AG04449 (cell line): ENCODE measurements around the gene EMD.

Source experiments
- CTCF ChIA-PET: fragments of 350-600 bp; formaldehyde crosslinking; extraction: SDS; loops from one replicate; lab custom pipeline; 2021; ENCODE audit warnings: antibody characterized with exemption; lab: Yijun Ruan, JAX
- POLR2A ChIA-PET: fragments of 400-600, 350-600 bp; formaldehyde crosslinking; extraction: SDS; loops from one replicate; lab custom pipeline; 2020; ENCODE audit warnings: antibody characterized with exemption, inconsistent platforms; lab: Yijun Ruan, JAX
- DNase-seq: peaks from one replicate; pipeline ENCODE4 v3.0.0-alpha.2; 2010; ENCODE audit warnings: low read depth, low spot score
- H3K4me3 ChIP-seq: 2 replicates; pipeline ENCODE4 v1.5.1; 2011; ENCODE audit warnings: low read depth, mild to moderate bottlenecking, control low read depth, low read length
- CTCF ChIP-seq: IDR thresholded peaks from one replicate; pipeline ENCODE4 v1.5.1; 2011; ENCODE audit warnings: mild to moderate bottlenecking, moderate library complexity, low read length, control low read depth, inconsistent platforms; ENCODE audit not compliant: insufficient read depth; ENCODE audit errors: missing control alignments

EMD gene

GRCh38 chrX:154355094-154355775 is 23.9 kb upstream of the EMD start:
- no peak for DNase-seq
- POLR2A ChIA-PET = interaction anchor here (1.1 to 3.4 kb wide), 2 partner anchors 11 to 13 kb away, joined by 3 to 16 read pairs; no protein-coding TSS in a partner anchor
- TF ChIP-seq CTCF = no peak
- H3K4me3 ChIP-seq = no peak overlapping the region
- CTCF ChIA-PET = no interaction called here

- no peak overlapping the region for H3K4me3 ChIP-seq
- TF ChIP-seq CTCF = no peak
- ChIA-PET POLR2A (interaction anchor here (1.1 to 3.4 kb wide), 2 partner anchors 10 to 13 kb away, joined by 3 to 16 read pairs; no protein-coding TSS in a partner anchor), CTCF (no interaction called here)
- no peak for DNase-seq
These were observed 23.3 kb upstream of the EMD start for GRCh38 chrX:154355776-154356140.

GRCh38 chrX:154356596-154356995 is 22.5 kb upstream of the EMD start:
- no peak for TF ChIP-seq CTCF
- CTCF ChIA-PET = interaction anchor here (1.2 kb wide), 1 partner anchor 17 kb away, joined by 3 read pairs; no protein-coding TSS in a partner anchor
- H3K4me3 ChIP-seq = no peak overlapping the region
- DNase-seq = no peak
- POLR2A ChIA-PET = interaction anchor here (0.7 to 3.4 kb wide), 2 partner anchors 9 to 186 kb away, joined by 3 to 16 read pairs; no protein-coding TSS in a partner anchor

- no peak overlapping the region for H3K4me3 ChIP-seq
- TF ChIP-seq CTCF = no peak
- DNase-seq = no peak
- ChIA-PET CTCF (interaction anchor here (1.2 kb wide), 1 partner anchor 16 kb away, joined by 3 read pairs; no protein-coding TSS in a partner anchor), POLR2A (interaction anchor here (0.7 to 3.4 kb wide), 2 partner anchors 9 to 185 kb away, joined by 3 to 16 read pairs; no protein-coding TSS in a partner anchor)
These were observed 21.9 kb upstream of the EMD start for GRCh38 chrX:154357205-154357604.

GRCh38 chrX:154358011-154358410 is 21.1 kb upstream of the EMD start:
- POLR2A ChIA-PET = interaction anchor here (3.4 kb wide), 1 partner anchor 8 kb away, joined by 16 read pairs; no protein-coding TSS in a partner anchor
- no peak overlapping the region for H3K4me3 ChIP-seq
- no peak for TF ChIP-seq CTCF
- CTCF ChIA-PET = no interaction called here
- no peak for DNase-seq

- DNase-seq = no peak
- ChIA-PET POLR2A (no interaction called here), CTCF (no interaction called here)
- no peak for TF ChIP-seq CTCF
- H3K4me3 ChIP-seq = no peak overlapping the region
These were observed 20.3 kb upstream of the EMD start for GRCh38 chrX:154358829-154359228.
